ENCODE data around the gene NVL. TPM values are rescaled to one million over a fixed set of nuclear protein-coding genes. Genes with fewer than 3 reads are reported as not detected.
"Not testable (repeated sequence)": the region's sequence is repeated elsewhere in the genome, so short reads cannot be mapped to it uniquely, and the experiment has no call there.

NVL gene
- total RNA-seq, 1 donor, result 22.9 TPM

GRCh38 chr1:224317383-224318045 lies 12.5 kb downstream of the NVL start:
- H3K4me3 ChIP-seq (ENCODE audit: low read depth, low read length), result no peak overlapping the region
- DNase-seq (ENCODE audit: low read depth), result no peak
- TF ChIP-seq CTCF (IDR thresholded peaks at IDR 0.05; ENCODE audit: insufficient read depth, low read depth, low read length), result no peak

GRCh38 chr1:224312025-224312424 lies 17.9 kb downstream of the NVL start:
- no peak for TF ChIP-seq CTCF (IDR thresholded peaks at IDR 0.05; ENCODE audit: insufficient read depth, low read depth, low read length)
- no peak for DNase-seq (ENCODE audit: low read depth)

GRCh38 chr1:224311503-224311902 lies 18.5 kb downstream of the NVL start:
- not testable (repeated sequence) for H3K4me3 ChIP-seq (ENCODE audit: low read depth, low read length); DNase-seq (ENCODE audit: low read depth)

More at GRCh38 chr1:224312025-224312424, 17.9 kb downstream of the NVL start:
- H3K4me3 ChIP-seq (ENCODE audit: low read depth, low read length), result no peak overlapping the region

GRCh38 chr1:224308064-224308463 lies 21.9 kb downstream of the NVL start:
- DNase-seq (ENCODE audit: low read depth), result no peak
- TF ChIP-seq CTCF (IDR thresholded peaks at IDR 0.05; ENCODE audit: insufficient read depth, low read depth, low read length), result no peak
- H3K4me3 ChIP-seq (ENCODE audit: low read depth, low read length), result no peak overlapping the region

- TF ChIP-seq CTCF (IDR thresholded peaks at IDR 0.05; ENCODE audit: insufficient read depth, low read depth, low read length), result no peak
- no peak for DNase-seq (ENCODE audit: low read depth)
- H3K4me3 ChIP-seq (ENCODE audit: low read depth, low read length), result no peak overlapping the region
Measured at GRCh38 chr1:224304767-224305166, 25.2 kb downstream of the NVL start.

GRCh38 chr1:224302947-224303346 lies 27.0 kb downstream of the NVL start:
- H3K4me3 ChIP-seq (ENCODE audit: low read depth, low read length), result no peak overlapping the region
- no peak for DNase-seq (ENCODE audit: low read depth)
- TF ChIP-seq CTCF (IDR thresholded peaks at IDR 0.05; ENCODE audit: insufficient read depth, low read depth, low read length), result no peak

- TF ChIP-seq CTCF (IDR thresholded peaks at IDR 0.05; ENCODE audit: insufficient read depth, low read depth, low read length), result no peak
- H3K4me3 ChIP-seq (ENCODE audit: low read depth, low read length), result no peak overlapping the region
- no peak for DNase-seq (ENCODE audit: low read depth)
Measured at GRCh38 chr1:224301391-224301790, 28.6 kb downstream of the NVL start.
